SK-N-SH treated with all-trans-retinoic acid at 6 μM for 48 hours (cell line): ENCODE measurements around the gene RUNDC3A.

Experiments
- ATAC-seq: fragments of 200-7000 bp; cut with Tn5 transposase; 3 replicates; pipeline ENCODE4 v1.9.1; 2020; ENCODE audit warnings: mild to moderate bottlenecking, moderate library complexity
- ARNTL ChIP-seq: fragments of 450-650 bp; formaldehyde crosslinking; IDR thresholded peaks from 2 replicates; pipeline ENCODE4 v1.5.0; 2020; ENCODE audit warnings: low read depth, mild to moderate bottlenecking, moderate library complexity, borderline replicate concordance
- BACH2 ChIP-seq: fragments of 250-450 bp; sonication (Bioruptor Pico); IDR thresholded peaks from 2 replicates; pipeline ENCODE4 v1.9.0; 2021; ENCODE audit warnings: mild to moderate bottlenecking, borderline replicate concordance
- CSDC2 ChIP-seq: fragments of 250-450 bp; sonication (Bioruptor Pico); IDR thresholded peaks from 2 replicates; pipeline ENCODE4 v1.5.0; 2020; ENCODE audit warnings: mild to moderate bottlenecking, moderate library complexity
- CSRNP3 ChIP-seq: fragments of 250-450 bp; sonication (Bioruptor Pico); IDR thresholded peaks from 2 replicates; pipeline ENCODE4 v1.5.1; 2021; ENCODE audit warnings: mild to moderate bottlenecking, moderate library complexity
- ESRRG ChIP-seq: fragments of 250-450 bp; sonication (Bioruptor Pico); IDR thresholded peaks from 2 replicates; pipeline ENCODE4 v1.6.1; 2021; ENCODE audit warnings: mild to moderate bottlenecking
- GLIS3 ChIP-seq: fragments of 250-450 bp; sonication (Bioruptor Pico); IDR thresholded peaks from 2 replicates; pipeline ENCODE4 v1.5.0; 2020; ENCODE audit warnings: mild to moderate bottlenecking, moderate library complexity
- ISL1 ChIP-seq: fragments of 250-450 bp; sonication (Bioruptor Pico); IDR thresholded peaks from 2 replicates; pipeline ENCODE4 v2.1.2; 2022; ENCODE audit warnings: mild to moderate bottlenecking, moderate library complexity
- OSR1 ChIP-seq: fragments of 250-450 bp; sonication (Bioruptor Pico); IDR thresholded peaks from 2 replicates; pipeline ENCODE4 v1.8.0; 2022; ENCODE audit warnings: moderate library complexity, mild to moderate bottlenecking, inconsistent platforms
- PATZ1 ChIP-seq: fragments of 250-450 bp; sonication (Bioruptor Pico); IDR thresholded peaks from 2 replicates; pipeline ENCODE4 v1.8.0; 2020; ENCODE audit warnings: mild to moderate bottlenecking, moderate library complexity, borderline replicate concordance
- POU6F1 ChIP-seq: fragments of 250-450 bp; sonication (Bioruptor Pico); IDR thresholded peaks from 2 replicates; pipeline ENCODE4 v1.8.0; 2021; ENCODE audit warnings: low read depth, mild to moderate bottlenecking, moderate library complexity, borderline replicate concordance
- PPARA ChIP-seq: fragments of 250-450 bp; sonication (Bioruptor Pico); IDR thresholded peaks from 2 replicates; pipeline ENCODE4 v1.5.0; 2020; ENCODE audit warnings: mild to moderate bottlenecking, borderline replicate concordance
- SNAI2 ChIP-seq: fragments of 250-450 bp; sonication (Bioruptor Pico); IDR thresholded peaks from 2 replicates; pipeline ENCODE4 v1.5.0; 2020; ENCODE audit warnings: mild to moderate bottlenecking, moderate library complexity
- TCF4 ChIP-seq: fragments of 250-450 bp; sonication (Bioruptor Pico); IDR thresholded peaks from 2 replicates; pipeline ENCODE4 v1.8.0; 2021; ENCODE audit warnings: mild to moderate bottlenecking, moderate library complexity, borderline replicate concordance
- TOX ChIP-seq: fragments of 250-450 bp; sonication (Bioruptor Pico); IDR thresholded peaks from 2 replicates; pipeline ENCODE4 v1.8.0; 2021; ENCODE audit warnings: mild to moderate bottlenecking, moderate library complexity, borderline replicate concordance
- TSHZ2 ChIP-seq: fragments of 250-450 bp; sonication (Bioruptor Pico); IDR thresholded peaks from 2 replicates; pipeline ENCODE4 v1.5.0; 2020; ENCODE audit warnings: mild to moderate bottlenecking, moderate library complexity
- ZFP3 ChIP-seq: fragments of 250-450 bp; sonication (Bioruptor Pico); IDR thresholded peaks from 2 replicates; pipeline ENCODE4 v1.5.0; 2020; ENCODE audit warnings: mild to moderate bottlenecking, moderate library complexity
- ZFP30 ChIP-seq: fragments of 450-650 bp; formaldehyde crosslinking; IDR thresholded peaks from 2 replicates; pipeline ENCODE4 v1.5.0; 2022; ENCODE audit warnings: mild to moderate bottlenecking, moderate library complexity
- ZNF565 ChIP-seq: fragments of 450-650 bp; formaldehyde crosslinking; conservative IDR thresholded peaks from 2 replicates; pipeline ENCODE4 v1.5.0; 2020; ENCODE audit warnings: low read depth, mild to moderate bottlenecking, moderate library complexity

Gene RUNDC3A

GRCh38 chr17:44314031-44314430, 5.6 kb downstream of the RUNDC3A start:
- ATAC-seq = no peak
- TF ChIP-seq PATZ1 (CRISPR knock-in tag) (no peak), GLIS3 (no peak), ISL1 (CRISPR knock-in tag) (no peak), CSRNP3 (CRISPR knock-in tag) (no peak), TSHZ2 (no peak), CSDC2 (CRISPR knock-in tag) (no peak), POU6F1 (no peak), TCF4 (CRISPR knock-in tag) (no peak), OSR1 (CRISPR knock-in tag) (no peak), BACH2 (CRISPR knock-in tag) (no peak), PPARA (CRISPR knock-in tag) (no peak), ESRRG (CRISPR knock-in tag) (no peak)

- TF ChIP-seq ISL1 (CRISPR knock-in tag) (no peak), PATZ1 (CRISPR knock-in tag) (no peak), TSHZ2 (no peak), ZFP3 (CRISPR knock-in tag) (no peak), ZNF565 (CRISPR knock-in tag) (no peak), ZFP30 (CRISPR knock-in tag) (no peak), CSRNP3 (CRISPR knock-in tag) (no peak), CSDC2 (CRISPR knock-in tag) (no peak), SNAI2 (CRISPR knock-in tag) (no peak), ESRRG (CRISPR knock-in tag) (no peak), ARNTL (CRISPR knock-in tag) (no peak), TOX (CRISPR knock-in tag) (no peak)
Observed at GRCh38 chr17:44314524-44314868, 6.1 kb downstream of the RUNDC3A start.

More at GRCh38 chr17:44314524-44314868, 6.1 kb downstream of the RUNDC3A start:
- no peak for ATAC-seq
